Right atrium auricular region (tissue), 2 donors: ENCODE measurements around the gene PRPF40B. TPM values are rescaled to one million over a fixed set of nuclear protein-coding genes. Genes with fewer than 3 reads are reported as not detected.

Experiments
- DNase-seq: peaks from one replicate; pipeline ENCODE4 v3.0.0-alpha.2; 2019; ENCODE audit warnings: low spot score
- H3K27ac ChIP-seq, 2 donors: fragments of 200-600 bp; sonication (generic); 1 replicate in 1 of 2; 2 replicates in 1 of 2; pipeline ENCODE4 v1.5.1; 2016 to 2019
- H3K27me3 ChIP-seq, 2 donors: fragments of 200-600 bp; sonication (generic); one replicate each; pipeline versions ENCODE4 v1.5.1 to v1.6.0; 2017 to 2019
- H3K36me3 ChIP-seq: fragments of 200-600 bp; sonication (generic); one replicate; pipeline ENCODE4 v1.5.1; 2016
- H3K4me1 ChIP-seq, 2 donors: fragments of 200-600 bp; sonication (generic); one replicate each; pipeline versions ENCODE4 v1.5.1 to v1.6.0; 2017 to 2019
- H3K4me3 ChIP-seq, 2 donors: fragments of 200-600 bp; sonication (generic); 1 replicate in 1 of 2; 2 replicates in 1 of 2; pipeline ENCODE4 v1.5.1; 2017 to 2019; ENCODE audit warnings: mild to moderate bottlenecking in 1 of 2, moderate library complexity in 1 of 2
- H3K9me3 ChIP-seq, 2 donors: fragments of 200-600 bp; sonication (generic); one replicate each; pipeline ENCODE4 v1.5.1; 2019
- CTCF ChIP-seq, 2 donors: fragments of 200-600 bp; sonication (generic); IDR thresholded peaks; one replicate each; pipeline ENCODE4 v1.5.1; 2019; ENCODE audit warnings: antibody characterized with exemption in 2 of 2
- total RNA-seq, 2 donors: library from RNA; depleted of rRNA; stranded (reverse); fragments of >200 nt; gene quantifications; one replicate each; pipeline ENCODE4 v1.1.0, GENCODE V29; 2016

Gene PRPF40B
- total RNA-seq, 2 donors from 2014 or later, result 14.9 to 16.0 TPM

GRCh38 chr12:49667325-49668090 lies 44.1 kb downstream of the PRPF40B start:
- no peaks in the 10 kb centered on the region for H3K36me3 ChIP-seq
- H3K4me1 ChIP-seq, result peaks cover 0 to 73% of the 10 kb centered on the region in 2 donors
- no peak for TF ChIP-seq CTCF (IDR thresholded peaks at IDR 0.05)
- no peak for DNase-seq
- H3K4me3 ChIP-seq, result no peak overlapping the region
- no peaks in the 10 kb centered on the region for H3K9me3 ChIP-seq
- no peaks in the 10 kb centered on the region for H3K27me3 ChIP-seq
- peak overlapping the region; percentile 8 to 11 for H3K27ac ChIP-seq

GRCh38 chr12:49669796-49670195 lies 46.4 kb downstream of the PRPF40B start:
- Histone ChIP-seq H3K27me3 (no peaks in the 10 kb centered on the region), H3K27ac (peak overlapping the region in 1 of 2 donors; percentile 89), H3K4me1 (peaks cover 0 to 72% of the 10 kb centered on the region in 2 donors), H3K36me3 (no peaks in the 10 kb centered on the region), H3K9me3 (no peaks in the 10 kb centered on the region), H3K4me3 (no peak overlapping the region)
- TF ChIP-seq CTCF (IDR thresholded peaks at IDR 0.05), result no peak
- no peak for DNase-seq

- no peak for DNase-seq
- no peak for TF ChIP-seq CTCF (IDR thresholded peaks at IDR 0.05)
- Histone ChIP-seq H3K27ac (peak overlapping the region; percentile 89 to 92), H3K36me3 (no peaks in the 10 kb centered on the region), H3K27me3 (no peaks in the 10 kb centered on the region), H3K4me3 (no peak overlapping the region), H3K9me3 (no peaks in the 10 kb centered on the region), H3K4me1 (peaks cover 0 to 73% of the 10 kb centered on the region in 2 donors)
Observed at GRCh38 chr12:49671031-49671765, 47.8 kb downstream of the PRPF40B start.

- DNase-seq, result no peak
Observed at GRCh38 chr12:49672301-49673217, 49.2 kb downstream of the PRPF40B start.

More at GRCh38 chr12:49672301-49673217, 49.2 kb downstream of the PRPF40B start:
- no peak for TF ChIP-seq CTCF (IDR thresholded peaks at IDR 0.05)
- Histone ChIP-seq H3K27me3 (no peaks in the 10 kb centered on the region), H3K9me3 (no peaks in the 10 kb centered on the region), H3K4me1 (peaks cover 0 to 73% of the 10 kb centered on the region in 2 donors), H3K36me3 (no peaks in the 10 kb centered on the region), H3K4me3 (no peak overlapping the region), H3K27ac (peak overlapping the region; percentile 89 to 92)
